ENCODE results near the gene SLC35B2.

Gene SLC35B2

GRCh38 chr6:44235891-44236516 lies 21.3 kb downstream of the SLC35B2 start:
- DNase-seq (ENCODE audit: low spot score): no peak
- Histone ChIP-seq H3K9ac (ENCODE audit: low read depth, low read length, poor library complexity) (no peak overlapping the region), H3K79me1 (ENCODE audit: low read depth, low read length) (no peaks in the 10 kb centered on the region), H2BK120ac (ENCODE audit: low read depth, low read length) (no peak overlapping the region), H3K9me3 (replicated peaks in 1 of 2; ENCODE audit: control insufficient read depth in 2 of 2, insufficient read depth in 1 of 2, low read depth in 1 of 2, low read length in 2 of 2) (no peaks in the 10 kb centered on the region), H2BK5ac (ENCODE audit: low read length) (no peak overlapping the region), H3K27me3 (ENCODE audit: control insufficient read depth in 3 of 3, insufficient read depth in 3 of 3, low read depth in 1 of 3, low read length in 3 of 3) (no peaks in the 10 kb centered on the region), H3K18ac (ENCODE audit: low read length) (no peak overlapping the region), H3K4ac (ENCODE audit: low read length) (no peak overlapping the region), H3K4me2 (ENCODE audit: insufficient read depth, low read length, poor library complexity, severe bottlenecking) (no peak overlapping the region), H4K8ac (ENCODE audit: low read depth, low read length) (no peak overlapping the region), H2AK5ac (ENCODE audit: low read depth, low read length) (no peak overlapping the region), H3K4me3 (ENCODE audit: low read length in 2 of 2) (no peak overlapping the region), H3K36me3 (replicated peaks in 1 of 2; ENCODE audit: control insufficient read depth in 2 of 2, insufficient read depth in 2 of 2, low read length in 2 of 2) (peaks cover 18 to 45% of the 10 kb centered on the region in 2 donors), H3K23ac (ENCODE audit: low read depth, low read length, poor library complexity) (no peak overlapping the region), H3K27ac (replicated peaks; ENCODE audit: low read length) (no peak overlapping the region), H3K14ac (ENCODE audit: low read length) (no peak overlapping the region), H4K91ac (ENCODE audit: low read depth, low read length, poor library complexity) (no peak overlapping the region), H2BK12ac (ENCODE audit: low read length) (no peak overlapping the region), H3K4me1 (ENCODE audit: control insufficient read depth in 2 of 2, insufficient read depth in 1 of 2, low read depth in 1 of 2, low read length in 2 of 2) (peaks cover 7 to 14% of the 10 kb centered on the region in 2 donors), H2BK15ac (ENCODE audit: low read length) (no peak overlapping the region), H2AFZ (ENCODE audit: low read length) (no peak overlapping the region)
- WGBS, 2 donors (ENCODE audit: extremely low coverage in 2 of 2, insufficient read length in 2 of 2, insufficient replicate concordance in 1 of 2): no CpG with 5 or more reads among the region's 6 CpGs

GRCh38 chr6:44235269-44235668 lies 22.1 kb downstream of the SLC35B2 start:
- H2BK15ac ChIP-seq (ENCODE audit: low read length): no peak overlapping the region
- H2BK5ac ChIP-seq (ENCODE audit: low read length): no peak overlapping the region
- H3K79me1 ChIP-seq (ENCODE audit: low read depth, low read length): no peaks in the 10 kb centered on the region
- H2BK120ac ChIP-seq (ENCODE audit: low read depth, low read length): no peak overlapping the region
- H2BK12ac ChIP-seq (ENCODE audit: low read length): no peak overlapping the region
- no peak overlapping the region for H3K4me2 ChIP-seq (ENCODE audit: insufficient read depth, low read length, poor library complexity, severe bottlenecking)
- H3K4me3 ChIP-seq (ENCODE audit: low read length in 2 of 2): no peak overlapping the region
- no peak overlapping the region for H3K23ac ChIP-seq (ENCODE audit: low read depth, low read length, poor library complexity)
- no peak overlapping the region for H2AK5ac ChIP-seq (ENCODE audit: low read depth, low read length)
- H4K8ac ChIP-seq (ENCODE audit: low read depth, low read length): no peak overlapping the region
- no peak overlapping the region for H2AFZ ChIP-seq (ENCODE audit: low read length)
- H3K18ac ChIP-seq (ENCODE audit: low read length): no peak overlapping the region
- no peak overlapping the region for H3K9ac ChIP-seq (ENCODE audit: low read depth, low read length, poor library complexity)
- no peak for DNase-seq (ENCODE audit: low spot score)
- no peaks in the 10 kb centered on the region for H3K27me3 ChIP-seq (ENCODE audit: control insufficient read depth in 3 of 3, insufficient read depth in 3 of 3, low read depth in 1 of 3, low read length in 3 of 3)
- H3K36me3 ChIP-seq (replicated peaks in 1 of 2; ENCODE audit: control insufficient read depth in 2 of 2, insufficient read depth in 2 of 2, low read length in 2 of 2): peaks cover 21 to 53% of the 10 kb centered on the region in 2 donors
- no peak overlapping the region for H4K91ac ChIP-seq (ENCODE audit: low read depth, low read length, poor library complexity)
- H3K14ac ChIP-seq (ENCODE audit: low read length): no peak overlapping the region
- H3K4ac ChIP-seq (ENCODE audit: low read length): no peak overlapping the region
- no peaks in the 10 kb centered on the region for H3K9me3 ChIP-seq (replicated peaks in 1 of 2; ENCODE audit: control insufficient read depth in 2 of 2, insufficient read depth in 1 of 2, low read depth in 1 of 2, low read length in 2 of 2)
- H3K4me1 ChIP-seq (ENCODE audit: control insufficient read depth in 2 of 2, insufficient read depth in 1 of 2, low read depth in 1 of 2, low read length in 2 of 2): peaks cover 7 to 14% of the 10 kb centered on the region in 2 donors
- WGBS, 2 donors (ENCODE audit: extremely low coverage in 2 of 2, insufficient read length in 2 of 2, insufficient replicate concordance in 1 of 2): no CpG with 5 or more reads among the region's 6 CpGs
- no peak overlapping the region for H3K27ac ChIP-seq (replicated peaks; ENCODE audit: low read length)

GRCh38 chr6:44234101-44235025 lies 23.0 kb downstream of the SLC35B2 start:
- Histone ChIP-seq H3K4me2 (ENCODE audit: insufficient read depth, low read length, poor library complexity, severe bottlenecking) (no peak overlapping the region), H3K4me3 (ENCODE audit: low read length in 2 of 2) (no peak overlapping the region), H3K18ac (ENCODE audit: low read length) (peak overlapping the region; percentile 66), H3K23ac (ENCODE audit: low read depth, low read length, poor library complexity) (no peak overlapping the region), H2AFZ (ENCODE audit: low read length) (no peak overlapping the region), H4K91ac (ENCODE audit: low read depth, low read length, poor library complexity) (no peak overlapping the region), H2BK12ac (ENCODE audit: low read length) (no peak overlapping the region), H2BK120ac (ENCODE audit: low read depth, low read length) (no peak overlapping the region), H3K9ac (ENCODE audit: low read depth, low read length, poor library complexity) (no peak overlapping the region), H2BK5ac (ENCODE audit: low read length) (no peak overlapping the region), H3K4me1 (ENCODE audit: control insufficient read depth in 2 of 2, insufficient read depth in 1 of 2, low read depth in 1 of 2, low read length in 2 of 2) (peaks cover 7 to 14% of the 10 kb centered on the region in 2 donors), H4K8ac (ENCODE audit: low read depth, low read length) (no peak overlapping the region), H2AK5ac (ENCODE audit: low read depth, low read length) (peak overlapping the region; percentile 52), H3K36me3 (replicated peaks in 1 of 2; ENCODE audit: control insufficient read depth in 2 of 2, insufficient read depth in 2 of 2, low read length in 2 of 2) (peaks cover 21 to 62% of the 10 kb centered on the region in 2 donors), H3K27me3 (ENCODE audit: control insufficient read depth in 3 of 3, insufficient read depth in 3 of 3, low read depth in 1 of 3, low read length in 3 of 3) (no peaks in the 10 kb centered on the region), H3K14ac (ENCODE audit: low read length) (no peak overlapping the region), H2BK15ac (ENCODE audit: low read length) (no peak overlapping the region), H3K79me1 (ENCODE audit: low read depth, low read length) (no peaks in the 10 kb centered on the region), H3K4ac (ENCODE audit: low read length) (no peak overlapping the region), H3K27ac (replicated peaks; ENCODE audit: low read length) (peak overlapping the region; percentile 69), H3K9me3 (replicated peaks in 1 of 2; ENCODE audit: control insufficient read depth in 2 of 2, insufficient read depth in 1 of 2, low read depth in 1 of 2, low read length in 2 of 2) (no peaks in the 10 kb centered on the region)
- no CpG with 5 or more reads among the region's 5 CpGs for WGBS, 2 donors (ENCODE audit: extremely low coverage in 2 of 2, insufficient read length in 2 of 2, insufficient replicate concordance in 1 of 2)
- no peak for DNase-seq (ENCODE audit: low spot score)

- WGBS, 2 donors (ENCODE audit: extremely low coverage in 2 of 2, insufficient read length in 2 of 2, insufficient replicate concordance in 1 of 2): no CpG with 5 or more reads among the region's 14 CpGs
Measured at GRCh38 chr6:44233567-44234100, 23.7 kb downstream of the SLC35B2 start.

More at GRCh38 chr6:44233567-44234100, 23.7 kb downstream of the SLC35B2 start:
- Histone ChIP-seq H3K36me3 (replicated peaks in 1 of 2; ENCODE audit: control insufficient read depth in 2 of 2, insufficient read depth in 2 of 2, low read length in 2 of 2) (peaks cover 20 to 69% of the 10 kb centered on the region in 2 donors), H3K4me1 (ENCODE audit: control insufficient read depth in 2 of 2, insufficient read depth in 1 of 2, low read depth in 1 of 2, low read length in 2 of 2) (peaks cover 7 to 13% of the 10 kb centered on the region in 2 donors), H3K9me3 (replicated peaks in 1 of 2; ENCODE audit: control insufficient read depth in 2 of 2, insufficient read depth in 1 of 2, low read depth in 1 of 2, low read length in 2 of 2) (no peaks in the 10 kb centered on the region), H3K9ac (ENCODE audit: low read depth, low read length, poor library complexity) (peak overlapping the region; percentile 38), H3K4me2 (ENCODE audit: insufficient read depth, low read length, poor library complexity, severe bottlenecking) (no peak overlapping the region), H2AK5ac (ENCODE audit: low read depth, low read length) (no peak overlapping the region), H3K14ac (ENCODE audit: low read length) (no peak overlapping the region), H2BK15ac (ENCODE audit: low read length) (no peak overlapping the region), H2AFZ (ENCODE audit: low read length) (no peak overlapping the region), H3K79me1 (ENCODE audit: low read depth, low read length) (no peaks in the 10 kb centered on the region), H3K27ac (replicated peaks; ENCODE audit: low read length) (no peak overlapping the region), H2BK12ac (ENCODE audit: low read length) (no peak overlapping the region), H3K23ac (ENCODE audit: low read depth, low read length, poor library complexity) (peak overlapping the region; percentile 5), H3K27me3 (ENCODE audit: control insufficient read depth in 3 of 3, insufficient read depth in 3 of 3, low read depth in 1 of 3, low read length in 3 of 3) (no peaks in the 10 kb centered on the region), H3K4ac (ENCODE audit: low read length) (no peak overlapping the region), H2BK5ac (ENCODE audit: low read length) (no peak overlapping the region), H3K18ac (ENCODE audit: low read length) (no peak overlapping the region), H2BK120ac (ENCODE audit: low read depth, low read length) (no peak overlapping the region), H4K91ac (ENCODE audit: low read depth, low read length, poor library complexity) (no peak overlapping the region), H3K4me3 (ENCODE audit: low read length in 2 of 2) (no peak overlapping the region), H4K8ac (ENCODE audit: low read depth, low read length) (no peak overlapping the region)
- DNase-seq (ENCODE audit: low spot score): no peak
